ENCODE measurements around the gene C13orf46.

DNA sequence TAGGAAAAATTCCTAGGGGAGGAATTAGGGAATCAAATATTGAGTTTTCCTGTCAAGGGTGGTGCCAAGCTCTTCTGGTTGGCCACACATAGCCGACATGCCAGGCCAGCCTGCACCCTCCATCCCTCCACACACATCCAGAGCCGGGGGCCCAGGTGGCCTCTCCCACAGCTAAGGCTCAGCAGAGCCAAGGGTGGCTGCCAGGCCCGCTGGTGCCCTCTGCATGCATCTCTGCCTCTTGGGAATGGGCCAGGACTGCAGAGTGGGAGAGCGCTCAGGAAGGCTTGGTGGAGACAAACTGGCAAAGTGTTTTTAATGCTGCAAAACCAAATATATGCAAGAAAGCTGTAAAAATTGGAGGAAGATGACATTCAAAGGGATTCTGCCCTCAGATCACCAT is 67.3 kb downstream of the C13orf46 start:
- TF ChIP-seq CTCF (IDR thresholded peaks at IDR 0.05) (no peak), POLR2A (IDR thresholded peaks at IDR 0.05) (no peak)

Measured in esophagus squamous epithelium (tissue), 4 donors.